Stimulated activated effector memory CD8-positive, alpha-beta T cell treated with anti-CD3 and anti-CD28 coated beads, Interleukin-12 subunit alpha, Interleukin-12 subunit beta, amount 100 ng/mL, for 72 hours (primary cell): ENCODE results near the gene MAP3K5.
"Not testable (repeated sequence)": the region's sequence is repeated elsewhere in the genome, so short reads cannot be mapped to it uniquely, and the experiment has no call there.

Source experiments
- ATAC-seq: fragments of 150-1000 bp; cut with Tn5 transposase; 2 replicates; pipeline ENCODE4 v1.10.0; 2021
- DNase-seq, 2 donors: peaks; one replicate each; pipeline ENCODE4 v3.0.0; 2021 to 2022; ENCODE audit warnings: low spot score in 2 of 2
- H3K27ac Mint-ChIP-seq: one replicate; pipeline ENCODE4 v1.8.0; 2022; ENCODE audit warnings: mild to moderate bottlenecking, mixed read lengths
- H3K36me3 Mint-ChIP-seq: one replicate; pipeline ENCODE4 v1.8.0; 2022; ENCODE audit warnings: mild to moderate bottlenecking, mixed read lengths
- H3K4me1 Mint-ChIP-seq: one replicate; pipeline ENCODE4 v1.8.0; 2022; ENCODE audit warnings: mixed read lengths
- H3K4me3 Mint-ChIP-seq: one replicate; pipeline ENCODE4 v1.8.0; 2022; ENCODE audit warnings: mild to moderate bottlenecking, mixed read lengths
- H3K9me3 Mint-ChIP-seq: one replicate; pipeline ENCODE4 v1.8.0; 2022; ENCODE audit warnings: mixed read lengths

Gene MAP3K5

GRCh38 chr6:136809091-136809860, 17.0 kb upstream of the MAP3K5 start:
- no peaks in the 10 kb centered on the region for H3K36me3 Mint-ChIP-seq
- H3K4me1 Mint-ChIP-seq = no peaks in the 10 kb centered on the region
- no peak overlapping the region for H3K4me3 Mint-ChIP-seq
- no peak overlapping the region for H3K27ac Mint-ChIP-seq
- DNase-seq (no peak), ATAC-seq (no peak)
- no peaks in the 10 kb centered on the region for H3K9me3 Mint-ChIP-seq

- H3K4me1 Mint-ChIP-seq = no peaks in the 10 kb centered on the region
- no peak overlapping the region for H3K4me3 Mint-ChIP-seq
- DNase-seq = no peak
- ATAC-seq = no peak
- no peaks in the 10 kb centered on the region for H3K36me3 Mint-ChIP-seq
- H3K9me3 Mint-ChIP-seq = no peaks in the 10 kb centered on the region
- no peak overlapping the region for H3K27ac Mint-ChIP-seq
These were observed 11.3 kb upstream of the MAP3K5 start for GRCh38 chr6:136803608-136804007.

DNA sequence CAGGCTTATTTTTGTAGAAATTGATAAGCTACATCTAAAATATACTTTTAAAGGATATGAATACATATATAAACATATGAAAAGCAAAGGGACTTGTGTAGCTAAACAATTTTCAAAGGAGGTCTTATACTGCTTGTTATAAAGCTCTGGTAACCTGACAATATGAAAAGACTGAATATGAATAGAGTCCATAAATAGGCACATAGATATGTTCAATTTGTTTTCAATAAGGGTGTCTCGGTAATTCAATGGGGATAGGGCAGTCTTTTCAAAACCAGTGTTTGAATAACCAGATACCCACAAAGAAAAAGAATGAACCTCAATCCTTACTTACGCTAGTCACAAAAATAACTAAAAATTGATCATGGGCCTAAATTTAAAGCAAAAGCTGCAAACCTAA, 9.3 kb upstream of the MAP3K5 start:
- Mint-ChIP-seq H3K4me1 (no peaks in the 10 kb centered on the region), H3K36me3 (no peaks in the 10 kb centered on the region), H3K9me3 (no peaks in the 10 kb centered on the region), H3K4me3 (no peak overlapping the region), H3K27ac (no peak overlapping the region)
- ATAC-seq (no peak), DNase-seq (no peak)

GRCh38 chr6:136798044-136798443, 5.8 kb upstream of the MAP3K5 start:
- DNase-seq = no peak
- H3K27ac Mint-ChIP-seq = no peak overlapping the region
- no peak for ATAC-seq
- H3K4me1 Mint-ChIP-seq = peaks cover 7% of the 10 kb centered on the region
- H3K36me3 Mint-ChIP-seq = peaks cover 4% of the 10 kb centered on the region
- H3K9me3 Mint-ChIP-seq = no peaks in the 10 kb centered on the region
- no peak overlapping the region for H3K4me3 Mint-ChIP-seq

GRCh38 chr6:136795996-136796395, 3.7 kb upstream of the MAP3K5 start:
- H3K27ac Mint-ChIP-seq = no peak overlapping the region
- peaks cover 8% of the 10 kb centered on the region for H3K4me1 Mint-ChIP-seq
- H3K9me3 Mint-ChIP-seq = no peaks in the 10 kb centered on the region
- no peak for ATAC-seq
- H3K4me3 Mint-ChIP-seq = no peak overlapping the region
- DNase-seq = no peak
- H3K36me3 Mint-ChIP-seq = peaks cover 20% of the 10 kb centered on the region

GRCh38 chr6:136795386-136795785, 3.1 kb upstream of the MAP3K5 start:
- DNase-seq (no peak), ATAC-seq (no peak)
- Mint-ChIP-seq H3K9me3 (no peaks in the 10 kb centered on the region), H3K27ac (no peak overlapping the region), H3K4me3 (no peak overlapping the region), H3K4me1 (peaks cover 8% of the 10 kb centered on the region), H3K36me3 (peaks cover 21% of the 10 kb centered on the region)

GRCh38 chr6:136793363-136793762, 1.1 kb upstream of the MAP3K5 start:
- Mint-ChIP-seq H3K9me3 (no peaks in the 10 kb centered on the region), H3K36me3 (peaks cover 27% of the 10 kb centered on the region), H3K4me1 (peaks cover 19% of the 10 kb centered on the region), H3K27ac (peak overlapping the region; percentile 98), H3K4me3 (peak overlapping the region; percentile 97)
- DNase-seq (no peak), ATAC-seq (no peak)

- Mint-ChIP-seq H3K36me3 (peaks cover 30% of the 10 kb centered on the region), H3K9me3 (no peaks in the 10 kb centered on the region), H3K27ac (peak overlapping the region; percentile 98), H3K4me1 (peaks cover 32% of the 10 kb centered on the region), H3K4me3 (peak overlapping the region; percentile 97)
- no peak for ATAC-seq
- no peak for DNase-seq
These were observed 225 bp downstream of the MAP3K5 start for GRCh38 chr6:136792095-136792409.

- Mint-ChIP-seq H3K9me3 (no peaks in the 10 kb centered on the region), H3K27ac (peak overlapping the region; percentile 87), H3K4me3 (peak overlapping the region; percentile 97), H3K36me3 (peaks cover 30% of the 10 kb centered on the region), H3K4me1 (peaks cover 35% of the 10 kb centered on the region)
- DNase-seq (peak; percentile 28 to 79), ATAC-seq (peak; percentile 29)
These were observed 782 bp downstream of the MAP3K5 start for GRCh38 chr6:136791296-136792094.

DNA sequence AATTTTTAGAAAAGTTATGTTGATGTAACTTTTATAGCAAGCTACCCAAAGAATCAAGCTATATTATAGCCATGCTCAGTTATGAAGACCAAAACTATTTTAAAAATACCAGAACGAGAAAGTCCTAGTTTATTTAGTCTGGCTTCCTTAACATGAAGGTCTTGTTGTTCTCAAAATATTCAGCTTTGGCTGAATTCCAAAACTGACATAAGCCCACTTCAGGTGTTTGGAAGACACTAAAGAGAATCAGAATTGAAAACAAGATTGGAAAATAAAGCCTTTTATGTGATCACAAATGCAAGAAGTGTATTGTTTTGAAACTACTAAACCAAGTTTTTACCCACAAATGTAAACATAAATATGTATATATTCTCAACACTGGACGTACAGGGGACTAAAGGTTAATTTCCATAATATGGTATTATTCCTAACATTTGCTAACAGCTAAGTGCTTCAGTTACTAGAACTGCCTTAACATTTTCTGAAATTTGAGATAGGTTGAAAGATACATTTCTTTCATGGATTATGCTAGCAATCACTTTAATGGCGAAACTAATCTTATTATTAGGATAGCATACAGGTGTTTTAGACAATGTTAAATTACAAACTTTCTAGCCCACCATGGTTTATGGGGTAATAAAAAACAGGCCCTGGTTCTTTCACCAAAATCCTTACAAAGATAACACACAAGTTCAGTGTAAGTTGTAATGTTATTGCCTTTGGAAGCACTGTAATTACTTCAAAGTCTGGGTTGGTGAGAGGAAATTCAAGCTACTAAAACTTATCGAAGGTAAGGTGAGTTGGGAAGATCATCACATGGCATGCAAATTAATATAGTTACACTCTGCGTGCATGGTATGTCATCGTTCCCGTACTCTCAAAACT, 1.6 kb downstream of the MAP3K5 start:
- Mint-ChIP-seq H3K36me3 (peaks cover 30% of the 10 kb centered on the region), H3K27ac (peak overlapping the region; percentile 87), H3K4me3 (peak overlapping the region; percentile 97), H3K9me3 (no peaks in the 10 kb centered on the region), H3K4me1 (peaks cover 40% of the 10 kb centered on the region)
- no peak for ATAC-seq
- DNase-seq = no peak

GRCh38 chr6:136789440-136789839, 2.8 kb downstream of the MAP3K5 start:
- Mint-ChIP-seq H3K27ac (peak overlapping the region; percentile 87), H3K36me3 (peaks cover 30% of the 10 kb centered on the region), H3K4me1 (peaks cover 52% of the 10 kb centered on the region), H3K4me3 (peak overlapping the region; percentile 97)
- ATAC-seq, DNase-seq, H3K9me3 Mint-ChIP-seq: not testable (repeated sequence)

DNA sequence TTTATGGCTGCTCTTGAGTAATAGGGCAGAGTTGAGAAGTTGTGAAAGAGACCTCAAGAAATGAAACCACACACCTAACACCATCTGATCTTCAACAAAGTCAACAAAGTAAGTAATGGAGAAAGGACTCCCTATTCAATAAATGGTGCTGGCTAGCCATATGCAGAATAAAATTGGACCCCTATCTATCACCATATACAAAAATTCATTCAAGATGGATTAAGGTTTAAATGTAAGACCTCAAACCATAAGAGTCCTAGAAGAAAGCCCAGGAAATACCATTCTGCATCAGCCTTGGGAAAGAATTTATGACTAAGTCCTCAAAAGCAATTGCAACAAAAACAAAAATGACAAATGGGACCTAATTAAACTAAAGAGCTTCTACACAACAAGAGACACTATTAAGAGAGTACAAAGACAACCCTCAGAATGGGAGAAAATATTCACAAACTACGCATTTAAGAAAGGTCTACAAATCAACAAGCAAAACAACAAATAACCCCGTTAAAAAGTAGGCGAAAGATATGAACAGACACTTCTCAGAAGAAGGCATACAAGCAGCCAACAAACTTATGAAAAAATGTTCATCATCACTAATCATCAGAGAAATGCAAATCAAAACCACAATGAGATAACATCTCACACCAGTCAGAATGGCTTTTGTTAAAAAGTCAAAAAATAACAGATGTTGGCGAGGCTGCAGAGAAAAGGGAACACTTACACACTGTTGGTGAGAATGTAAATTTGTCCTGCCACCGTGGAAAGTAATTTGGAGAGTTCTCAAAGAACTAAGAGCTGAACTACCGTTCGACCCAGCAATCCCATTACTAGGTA, 4.0 kb downstream of the MAP3K5 start:
- Mint-ChIP-seq H3K36me3 (peaks cover 39% of the 10 kb centered on the region), H3K4me3 (peak overlapping the region; percentile 97), H3K27ac (peak overlapping the region; percentile 93), H3K9me3 (no peaks in the 10 kb centered on the region), H3K4me1 (peaks cover 59% of the 10 kb centered on the region)
- DNase-seq (no peak), ATAC-seq (peak; percentile 57)

GRCh38 chr6:136787726-136788068, 4.6 kb downstream of the MAP3K5 start:
- H3K27ac Mint-ChIP-seq = peak overlapping the region; percentile 93
- H3K9me3 Mint-ChIP-seq = no peaks in the 10 kb centered on the region
- peaks cover 61% of the 10 kb centered on the region for H3K4me1 Mint-ChIP-seq
- no peak for DNase-seq
- peak overlapping the region; percentile 97 for H3K4me3 Mint-ChIP-seq
- peaks cover 35% of the 10 kb centered on the region for H3K36me3 Mint-ChIP-seq
- no peak for ATAC-seq

GRCh38 chr6:136786658-136787057, 5.6 kb downstream of the MAP3K5 start:
- DNase-seq = no peak
- H3K27ac Mint-ChIP-seq = peak overlapping the region; percentile 93
- no peaks in the 10 kb centered on the region for H3K9me3 Mint-ChIP-seq
- ATAC-seq = no peak
- H3K4me3 Mint-ChIP-seq = peak overlapping the region; percentile 97
- H3K4me1 Mint-ChIP-seq = peaks cover 72% of the 10 kb centered on the region
- peaks cover 30% of the 10 kb centered on the region for H3K36me3 Mint-ChIP-seq
